Measurements from ENCODE around the gene GPR17. TPM values are rescaled to one million over a fixed set of nuclear protein-coding genes. Genes with fewer than 3 reads are reported as not detected.

Gene GPR17
- total and polyA plus RNA-seq, 4 experiments from 2014 or later = not detected

DNA sequence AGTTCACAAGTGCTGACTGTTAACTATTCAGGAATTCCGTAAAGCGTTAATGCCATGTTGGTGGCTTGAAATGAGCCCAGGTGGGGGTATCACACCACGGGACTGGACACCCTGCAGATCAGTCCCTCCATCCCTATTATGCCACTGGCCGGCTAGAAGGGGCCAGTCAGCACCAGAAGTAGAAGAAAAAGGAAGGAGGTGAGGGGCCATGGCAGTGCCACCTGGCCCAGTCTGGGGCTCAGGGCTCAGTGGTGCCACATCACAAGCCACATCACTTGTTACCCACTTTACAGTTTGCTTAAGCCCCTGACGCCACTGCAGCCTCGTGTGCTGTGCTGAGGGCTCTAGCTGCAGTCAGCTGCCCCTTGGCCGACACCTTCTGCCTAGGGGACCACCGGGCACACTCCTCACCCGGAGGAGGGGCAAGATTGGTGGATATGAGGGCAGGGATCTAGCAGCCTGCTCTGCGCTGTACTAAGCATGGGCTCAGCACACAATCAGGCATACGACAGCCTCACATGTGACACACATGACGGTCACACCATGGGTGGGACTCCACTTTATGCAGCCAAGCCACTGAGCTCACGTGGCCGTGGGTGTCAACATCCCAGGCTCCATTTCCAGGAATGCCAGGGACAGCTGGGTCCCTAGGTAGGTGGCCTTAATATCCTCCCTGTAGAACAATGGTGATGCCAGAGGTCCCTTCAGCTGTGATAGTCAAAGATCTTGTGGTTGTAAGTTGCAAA, 25.8 kb downstream of the GPR17 start:
- no peaks in the 10 kb centered on the region for H3K36me3 Mint-ChIP-seq
- H3K4me3 Mint-ChIP-seq = peak overlapping the region in 1 of 8 donors; percentile 35
- H3K27me3 Mint-ChIP-seq = peaks cover 39 to 42% of the 10 kb centered on the region in 2 donors
- H3K4me1 Mint-ChIP-seq = peaks cover 2 to 13% (median 6%) of the 10 kb centered on the region in 4 donors
- H3K9me3 Mint-ChIP-seq = peaks cover 0 to 6% (median 0%) of the 10 kb centered on the region in 8 donors
- Histone ChIP-seq H3K4me3 (ENCODE audit: low read length in 2 of 2) (no peak overlapping the region), H3K27me3 (ENCODE audit: insufficient read depth, low read length) (peaks cover 10% of the 10 kb centered on the region), H3K27ac (ENCODE audit: low read depth, low read length) (no peak overlapping the region), H3K4me1 (ENCODE audit: insufficient read depth, low read length) (peaks cover 4% of the 10 kb centered on the region), H3K36me3 (ENCODE audit: insufficient read depth, low read length) (no peaks in the 10 kb centered on the region), H3K9me3 (ENCODE audit: control insufficient read depth in 1 of 2, low read length in 2 of 2) (no peaks in the 10 kb centered on the region)
- CTCF ChIA-PET (ENCODE audit: partially characterized antibody) = interaction anchor here (0.9 kb wide), 1 partner anchor 9 kb away, joined by 3 read pairs; no protein-coding TSS in a partner anchor
- DNase-seq = no peak
- H3K27ac Mint-ChIP-seq = no peak overlapping the region
- POLR2A ChIA-PET (ENCODE audit: partially characterized antibody) = no interaction called here
- intact Hi-C loops (cut with micrococcal nuclease) = no loop called here

DNA sequence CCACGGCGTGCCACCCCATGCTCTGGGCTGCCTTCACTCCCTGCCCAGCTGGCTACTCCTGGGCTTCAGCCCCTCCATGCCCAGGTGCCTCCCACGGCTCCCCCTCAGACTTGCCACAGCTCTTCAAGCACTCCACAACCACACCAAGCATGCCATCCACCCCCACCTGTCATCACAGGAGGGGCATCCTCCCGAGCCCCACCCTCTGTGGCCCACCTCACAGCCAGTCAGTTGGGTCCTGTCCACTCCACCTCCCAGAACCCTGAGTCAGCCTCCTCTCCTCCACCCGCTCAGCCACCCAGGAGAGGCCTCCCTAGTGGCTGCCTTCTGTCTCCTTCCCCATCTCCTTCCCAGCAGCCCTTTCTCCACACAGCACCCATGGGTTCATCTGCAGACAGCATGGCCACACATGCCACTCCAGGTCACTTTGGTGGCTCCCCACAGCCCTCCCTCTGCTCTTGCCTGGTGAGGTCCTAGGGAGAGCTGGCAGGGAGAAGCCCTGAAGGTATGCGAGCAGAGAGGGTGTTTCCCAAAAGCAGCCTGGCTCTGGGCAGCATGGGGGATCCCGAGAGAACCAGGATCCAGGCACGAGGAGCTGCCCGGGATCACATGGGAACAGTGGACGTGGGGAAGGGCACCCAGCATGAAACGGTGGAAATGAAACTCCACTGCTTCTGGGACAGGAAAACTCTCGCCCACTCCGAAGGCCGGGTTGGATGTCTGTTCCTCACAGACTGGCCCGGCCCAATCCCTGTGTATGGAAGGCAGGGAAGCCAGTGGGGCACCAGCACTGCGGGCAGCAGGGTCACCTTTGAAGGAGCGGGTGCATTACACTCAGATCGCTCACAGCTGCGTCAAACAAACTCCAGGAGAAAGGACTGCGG, 26.6 kb downstream of the GPR17 start:
- Histone ChIP-seq H3K9me3 (ENCODE audit: control insufficient read depth in 1 of 2, low read length in 2 of 2) (no peaks in the 10 kb centered on the region), H3K36me3 (ENCODE audit: insufficient read depth, low read length) (no peaks in the 10 kb centered on the region), H3K27me3 (ENCODE audit: insufficient read depth, low read length) (peaks cover 10% of the 10 kb centered on the region), H3K4me3 (ENCODE audit: low read length in 2 of 2) (no peak overlapping the region), H3K27ac (ENCODE audit: low read depth, low read length) (no peak overlapping the region), H3K4me1 (ENCODE audit: insufficient read depth, low read length) (peaks cover 4% of the 10 kb centered on the region)
- intact Hi-C loops (cut with micrococcal nuclease) = no loop called here
- H3K27ac Mint-ChIP-seq = no peak overlapping the region
- peaks cover 0 to 6% (median 0%) of the 10 kb centered on the region in 8 donors for H3K9me3 Mint-ChIP-seq
- peaks cover 2 to 13% (median 6%) of the 10 kb centered on the region in 4 donors for H3K4me1 Mint-ChIP-seq
- no peaks in the 10 kb centered on the region for H3K36me3 Mint-ChIP-seq
- ChIA-PET POLR2A (ENCODE audit: partially characterized antibody) (no interaction called here), CTCF (ENCODE audit: partially characterized antibody) (interaction anchor here (0.9 kb wide), 1 partner anchor 8 kb away, joined by 3 read pairs; no protein-coding TSS in a partner anchor)
- peaks cover 39% of the 10 kb centered on the region in 2 donors for H3K27me3 Mint-ChIP-seq
- H3K4me3 Mint-ChIP-seq = peak overlapping the region in 2 of 8 donors; percentile 9 to 21
- DNase-seq = no peak

DNA sequence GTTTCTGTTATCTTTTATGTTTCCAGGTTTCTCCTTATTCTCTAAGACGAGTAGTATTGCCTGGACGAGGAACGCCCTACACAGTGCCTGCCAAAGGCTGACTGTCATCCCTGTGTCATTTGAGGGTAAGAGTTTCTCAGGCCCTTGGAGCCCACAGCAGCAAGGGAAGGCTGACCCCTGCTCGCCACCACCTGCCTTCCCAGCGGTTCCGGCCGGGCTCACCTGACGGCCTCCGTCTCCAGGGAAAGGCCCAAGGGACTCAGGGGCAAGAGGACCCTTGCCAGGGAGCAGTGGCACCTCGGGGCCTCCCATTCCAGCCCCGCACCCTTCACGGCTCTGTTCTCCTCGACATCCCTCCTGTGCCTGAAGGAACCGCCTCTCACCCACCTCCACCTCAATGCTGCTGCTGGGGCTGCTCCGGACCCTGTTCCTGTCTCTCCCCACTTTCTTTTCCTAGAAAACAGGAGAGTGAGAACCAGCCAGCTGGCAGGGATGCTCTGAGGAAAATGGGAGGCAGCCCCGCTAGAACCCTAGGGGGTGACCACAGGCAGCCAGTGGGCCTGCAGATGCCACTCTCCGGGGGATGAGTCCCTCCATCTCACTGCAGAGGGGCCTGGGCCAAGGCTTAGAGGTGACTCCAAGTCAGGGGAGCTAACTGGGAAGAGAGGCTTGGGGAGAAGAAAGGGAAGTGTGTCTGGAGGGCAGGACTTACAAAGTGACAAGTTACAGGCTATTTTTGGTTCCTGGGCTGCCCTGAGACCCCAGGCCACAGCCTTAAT, 27.5 kb downstream of the GPR17 start:
- ChIA-PET CTCF (ENCODE audit: partially characterized antibody) (no interaction called here), POLR2A (ENCODE audit: partially characterized antibody) (no interaction called here)
- H3K36me3 Mint-ChIP-seq = no peaks in the 10 kb centered on the region
- H3K27me3 Mint-ChIP-seq = peaks cover 41 to 44% of the 10 kb centered on the region in 2 donors
- Histone ChIP-seq H3K27ac (ENCODE audit: low read depth, low read length) (no peak overlapping the region), H3K27me3 (ENCODE audit: insufficient read depth, low read length) (peaks cover 10% of the 10 kb centered on the region), H3K9me3 (ENCODE audit: control insufficient read depth in 1 of 2, low read length in 2 of 2) (no peaks in the 10 kb centered on the region), H3K4me3 (ENCODE audit: low read length in 2 of 2) (no peak overlapping the region), H3K36me3 (ENCODE audit: insufficient read depth, low read length) (no peaks in the 10 kb centered on the region), H3K4me1 (ENCODE audit: insufficient read depth, low read length) (peaks cover 4% of the 10 kb centered on the region)
- no peak overlapping the region for H3K27ac Mint-ChIP-seq
- intact Hi-C loops (cut with micrococcal nuclease) = no loop called here
- no peak for DNase-seq
- peaks cover 0 to 6% (median 0%) of the 10 kb centered on the region in 8 donors for H3K9me3 Mint-ChIP-seq
- peak overlapping the region in 7 of 8 donors; percentile 22 to 83 (median 76) for H3K4me3 Mint-ChIP-seq
- peaks cover 2 to 13% (median 6%) of the 10 kb centered on the region in 4 donors for H3K4me1 Mint-ChIP-seq

DNA sequence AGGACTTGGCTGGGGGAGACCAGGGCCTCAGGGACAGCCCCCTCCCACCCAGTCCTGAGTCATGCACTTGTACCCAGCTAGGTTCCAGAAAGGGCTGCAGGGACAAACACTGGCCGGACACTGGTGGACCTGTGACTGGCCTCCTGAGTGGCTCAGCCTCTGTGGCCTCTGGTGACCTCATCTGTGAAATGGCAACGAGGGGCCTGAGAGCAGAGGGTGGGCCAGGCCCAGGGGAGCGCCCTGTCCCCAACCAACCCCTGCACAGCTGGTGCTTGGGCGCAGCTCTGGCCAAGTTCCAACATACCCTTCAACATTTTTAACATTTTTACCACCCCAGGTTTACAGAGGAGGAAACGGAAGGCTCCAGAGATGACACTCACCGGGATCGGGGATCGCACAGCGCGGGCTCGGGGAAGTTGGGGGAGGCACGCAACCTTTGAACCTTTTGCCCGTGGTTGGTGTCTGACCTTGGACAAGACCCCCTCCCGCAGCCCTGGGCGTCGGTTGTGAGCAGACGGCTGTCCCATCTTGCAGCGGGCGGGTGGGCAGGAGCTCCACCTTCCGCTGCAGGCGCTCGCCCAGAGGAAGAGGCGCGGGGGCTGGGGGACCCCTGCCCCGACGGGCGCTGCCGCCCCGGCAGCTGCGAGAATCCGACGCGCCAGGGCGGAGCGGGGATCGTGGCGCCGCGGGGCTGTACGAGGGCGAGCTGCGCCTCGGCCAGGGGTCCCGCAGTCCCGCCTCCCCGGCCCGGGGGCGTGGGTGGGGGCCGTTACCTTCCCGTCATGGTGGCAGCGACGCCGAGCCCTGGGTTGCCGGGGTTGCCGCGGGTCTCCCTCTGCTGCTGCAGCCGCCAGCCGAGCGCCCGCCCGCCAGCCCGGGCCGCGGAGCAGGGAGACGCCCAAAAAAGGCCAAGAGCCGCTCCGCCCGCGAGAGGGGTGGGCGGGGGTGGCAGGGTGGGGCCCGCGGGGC, 28.6 kb downstream of the GPR17 start:
- peaks cover 2 to 13% (median 6%) of the 10 kb centered on the region in 4 donors for H3K4me1 Mint-ChIP-seq
- H3K36me3 Mint-ChIP-seq = no peaks in the 10 kb centered on the region
- H3K9me3 Mint-ChIP-seq = peaks cover 0 to 6% (median 0%) of the 10 kb centered on the region in 8 donors
- POLR2A ChIA-PET (ENCODE audit: partially characterized antibody) = interaction anchor here (0.7 kb wide), 1 partner anchor 28 kb away, joined by 3 read pairs; no protein-coding TSS in a partner anchor
- Histone ChIP-seq H3K27me3 (ENCODE audit: insufficient read depth, low read length) (peaks cover 10% of the 10 kb centered on the region), H3K36me3 (ENCODE audit: insufficient read depth, low read length) (no peaks in the 10 kb centered on the region), H3K9me3 (ENCODE audit: control insufficient read depth in 1 of 2, low read length in 2 of 2) (no peaks in the 10 kb centered on the region), H3K4me3 (ENCODE audit: low read length in 2 of 2) (peak overlapping the region in 1 of 2 donors; percentile 19), H3K4me1 (ENCODE audit: insufficient read depth, low read length) (peaks cover 4% of the 10 kb centered on the region), H3K27ac (ENCODE audit: low read depth, low read length) (no peak overlapping the region)
- intact Hi-C loops (cut with micrococcal nuclease) = no loop called here
- H3K4me3 Mint-ChIP-seq = peak overlapping the region; percentile 52 to 83 (median 79)
- peaks cover 38 to 44% of the 10 kb centered on the region in 2 donors for H3K27me3 Mint-ChIP-seq
- peak in 3 of 5 donors; percentile 11 to 15 (median 14) for DNase-seq
- CTCF ChIA-PET (ENCODE audit: partially characterized antibody) = no interaction called here
- peak overlapping the region in 1 of 7 donors; percentile 72 for H3K27ac Mint-ChIP-seq

DNA sequence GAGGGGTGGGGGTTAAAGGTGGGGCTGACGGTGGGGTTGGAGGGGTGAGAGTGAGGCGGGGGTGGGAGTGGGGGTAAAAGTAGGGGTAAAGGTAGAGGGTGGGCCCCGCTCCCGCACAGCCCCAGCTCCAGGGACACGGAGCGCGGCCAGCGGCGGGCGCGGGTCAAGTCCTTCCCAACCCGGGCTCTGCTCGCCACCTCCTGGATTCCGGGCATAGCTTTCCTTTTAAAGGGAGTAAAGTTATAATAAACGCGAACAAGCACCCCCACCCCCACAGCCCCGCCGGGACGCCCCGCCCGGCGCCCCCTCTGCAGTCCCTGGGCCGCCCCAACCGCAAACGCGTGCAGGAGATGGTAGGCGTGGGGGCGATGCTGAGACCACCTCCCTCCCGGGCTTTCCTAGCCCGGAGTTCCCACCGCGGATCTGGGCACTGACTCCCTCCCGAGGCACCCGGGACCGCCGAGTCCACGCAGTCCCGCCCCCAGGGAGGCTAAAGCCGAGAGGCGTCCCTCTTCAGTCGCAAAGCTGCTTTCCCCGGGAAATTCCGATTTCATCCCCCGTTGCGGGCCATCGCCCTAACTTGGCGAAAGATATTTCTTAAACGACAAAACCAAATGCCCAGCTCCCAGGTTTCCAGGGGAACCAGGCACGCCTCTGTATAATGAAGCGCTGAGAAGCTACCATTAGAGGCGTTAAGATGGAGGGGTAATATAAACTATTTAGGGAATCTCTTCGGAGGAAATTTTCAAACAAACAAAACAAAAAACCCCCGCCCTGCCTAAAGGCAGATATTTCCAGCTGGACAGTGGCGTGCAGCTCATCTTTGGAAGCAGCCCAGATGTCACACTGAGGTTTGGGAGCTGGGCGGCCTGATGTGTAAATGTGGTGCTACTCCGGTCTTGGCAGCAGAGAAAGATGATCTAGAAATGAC, 29.6 kb downstream of the GPR17 start, which contains the start of gene LIMS2:
Gene LIMS2, minus strand, starts transcription at position 200 of the 931 bp plus-strand sequence. CDS start 506 bp downstream, outside the sequence.
- CTCF ChIA-PET (ENCODE audit: partially characterized antibody) = interaction anchor here (1.2 to 1.8 kb wide), 2 partner anchors 19 to 24 kb away, joined by 3 to 4 read pairs; no protein-coding TSS in a partner anchor
- Mint-ChIP-seq H3K36me3 (no peaks in the 10 kb centered on the region), H3K27me3 (peaks cover 32 to 38% of the 10 kb centered on the region in 2 donors), H3K9me3 (peaks cover 0 to 2% (median 0%) of the 10 kb centered on the region in 8 donors), H3K4me3 (peak within 1 kb of the TSS; percentile 72 to 86 (median 80)), H3K27ac (peak within 1 kb of the TSS in 1 of 7 donors; percentile 72), H3K4me1 (peaks cover 2 to 13% (median 6%) of the 10 kb centered on the region in 4 donors)
- H3K4me3 ChIP-seq (ENCODE audit: low read length in 2 of 2) = peak within 1 kb of the TSS in 1 of 2 donors; percentile 19
- DNase-seq = no peak
- no peaks in the 10 kb centered on the region for H3K9me3 ChIP-seq (ENCODE audit: control insufficient read depth in 1 of 2, low read length in 2 of 2)
- H3K4me1 ChIP-seq (ENCODE audit: insufficient read depth, low read length) = peaks cover 4% of the 10 kb centered on the region
- no peaks in the 10 kb centered on the region for H3K36me3 ChIP-seq (ENCODE audit: insufficient read depth, low read length)
- intact Hi-C loops (cut with micrococcal nuclease) = no loop called here
- H3K27ac ChIP-seq (ENCODE audit: low read depth, low read length) = no peak within 1 kb of the TSS
- H3K27me3 ChIP-seq (ENCODE audit: insufficient read depth, low read length) = peaks cover 10% of the 10 kb centered on the region
- POLR2A ChIA-PET (ENCODE audit: partially characterized antibody) = no interaction called here

Data from CD4-positive, alpha-beta memory T cell (primary cell).